AG04450 (cell line): ENCODE data around the gene SHC3. TPM values are rescaled to one million over a fixed set of nuclear protein-coding genes. Genes with fewer than 3 reads are reported as not detected.

Experiments used
- CTCF ChIA-PET: fragments of 300-600, 350-600 bp; formaldehyde crosslinking; extraction: SDS; loops from one replicate; lab custom pipeline; 2022; ENCODE audit warnings: antibody characterized with exemption, inconsistent platforms; lab: Charles Lee
- POLR2A ChIA-PET: fragments of 350-600 bp; formaldehyde crosslinking; extraction: SDS; loops from one replicate; lab custom pipeline; 2021; ENCODE audit warnings: antibody characterized with exemption, inconsistent platforms; lab: Yijun Ruan, JAX
- DNase-seq: peaks from one replicate; pipeline ENCODE4 v3.0.0-alpha.2; 2011; ENCODE audit warnings: low read depth, low spot score
- H3K27ac ChIP-seq: one replicate; pipeline ENCODE4 v1.5.1; 2012; ENCODE audit warnings: low read depth, low read length, control low read depth
- H3K27me3 ChIP-seq: one replicate; pipeline ENCODE4 v1.6.0; 2012; ENCODE audit warnings: low read length; ENCODE audit not compliant: control insufficient read depth, insufficient read depth
- H3K4me3 ChIP-seq: 2 replicates; pipeline ENCODE4 v1.5.1; 2011; ENCODE audit warnings: mild to moderate bottlenecking, low read depth, low read length, control low read depth
- H3K9me3 ChIP-seq: 2 replicates; pipeline ENCODE4 v1.5.1; 2012; ENCODE audit warnings: low read length; ENCODE audit not compliant: control insufficient read depth, insufficient read depth
- CTCF ChIP-seq: IDR thresholded peaks from 2 replicates; pipeline ENCODE4 v1.5.1; 2011; ENCODE audit warnings: low read depth, low read length, control low read depth, inconsistent platforms
- polyA plus RNA-seq: library from polyadenylated mRNA; depleted of rRNA; stranded (reverse); fragments of >200 nt; gene quantifications from 2 replicates; pipeline ENCODE4 v1.2.3, GENCODE V29; 2011

SHC3 gene
- polyA plus RNA-seq, 1 experiment, result 4.3 TPM

GRCh38 chr9:88966894-88967676, 211.5 kb downstream of the SHC3 start:
- no peak for TF ChIP-seq CTCF
- Histone ChIP-seq H3K4me3 (no peak overlapping the region), H3K27ac (no peak overlapping the region), H3K27me3 (peaks cover 11% of the 10 kb centered on the region), H3K9me3 (peaks cover 7% of the 10 kb centered on the region; the same call in 1 of the 2 replicates)
- CTCF ChIA-PET, result no interaction called here
- POLR2A ChIA-PET, result no interaction called here
- no peak for DNase-seq

DNA sequence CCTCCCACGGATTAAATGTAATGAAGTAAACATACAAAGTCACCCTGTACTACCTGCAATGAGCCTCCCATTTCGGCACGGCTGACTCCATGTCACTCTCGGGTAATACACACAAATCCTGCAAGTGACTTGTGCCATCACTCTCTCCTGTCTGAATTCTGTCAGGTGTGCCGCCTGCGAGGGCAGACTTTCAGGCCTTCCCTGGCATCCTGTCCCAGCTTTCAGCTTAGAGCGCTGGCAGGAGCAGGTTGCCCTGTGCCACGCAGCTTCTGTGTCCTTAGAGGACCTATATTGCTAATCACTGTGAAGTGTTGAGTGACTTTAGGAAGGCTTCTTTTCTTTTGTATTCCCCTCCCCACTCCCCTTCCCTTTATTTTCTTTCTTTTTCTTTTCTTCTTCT, 213.1 kb downstream of the SHC3 start:
- no peak overlapping the region for H3K4me3 ChIP-seq
- no peak overlapping the region for H3K27ac ChIP-seq
- ChIA-PET POLR2A (no interaction called here), CTCF (no interaction called here)
- DNase-seq, result no peak
- H3K27me3 ChIP-seq, result peaks cover 11% of the 10 kb centered on the region
- TF ChIP-seq CTCF, result no peak
- no peaks in the 10 kb centered on the region for H3K9me3 ChIP-seq

DNA sequence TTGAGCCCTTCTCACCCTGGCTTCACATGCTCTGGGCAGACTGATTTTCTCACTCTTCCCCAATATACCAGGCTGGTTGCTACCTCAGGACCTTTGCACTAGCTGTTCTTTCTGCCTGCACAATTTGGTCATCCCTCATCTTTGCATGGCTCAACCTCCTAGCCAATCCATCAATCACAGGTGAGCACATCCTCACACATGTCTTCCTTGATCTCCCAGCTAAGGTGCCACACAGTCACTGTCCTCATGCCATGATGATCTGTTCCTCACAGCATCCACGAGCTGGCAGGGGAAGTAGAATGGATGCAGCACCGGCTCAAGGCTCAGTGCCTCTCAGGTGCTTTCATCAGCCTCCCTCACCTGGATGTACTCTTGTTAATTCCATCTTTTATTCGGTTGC, 218.0 kb downstream of the SHC3 start:
- CTCF ChIA-PET, result no interaction called here
- DNase-seq, result no peak

DNA sequence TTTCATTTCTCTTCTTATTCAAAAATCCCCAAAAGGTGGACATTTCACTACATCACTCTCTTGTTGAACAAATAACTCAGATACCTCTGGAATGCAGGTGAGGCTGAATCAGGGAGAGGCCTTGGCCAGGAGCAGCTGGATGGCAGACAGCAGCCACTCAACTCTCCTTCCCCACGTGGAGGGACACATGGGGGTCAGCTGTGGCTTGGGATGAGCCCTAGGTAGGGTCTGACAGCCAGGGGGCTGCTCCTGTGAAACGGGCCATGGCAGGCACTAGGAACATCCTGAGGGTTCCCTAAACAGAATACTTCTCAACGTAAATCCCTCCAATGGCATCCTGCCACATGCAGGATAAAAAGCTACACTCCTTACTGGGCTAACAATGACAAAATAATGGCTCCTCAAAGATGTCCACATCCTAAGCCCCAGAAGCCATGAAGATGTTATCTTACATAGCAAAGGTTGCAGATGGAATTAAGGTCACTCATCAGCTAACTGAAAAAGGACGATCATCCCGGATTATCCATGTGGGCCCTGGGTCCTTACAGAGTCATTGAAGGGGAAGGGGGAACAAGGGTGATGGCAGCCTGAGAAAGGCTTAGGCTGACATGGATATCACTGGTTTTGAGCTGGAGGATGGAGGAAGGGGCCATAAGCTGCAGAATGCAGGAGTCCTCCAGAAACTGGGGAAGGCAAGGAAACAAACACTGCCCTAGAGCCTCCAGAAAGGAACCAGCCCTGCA, 218.7 kb downstream of the SHC3 start:
- CTCF ChIA-PET, result no interaction called here
- TF ChIP-seq CTCF, result no peak
- Histone ChIP-seq H3K27ac (no peak overlapping the region), H3K9me3 (no peaks in the 10 kb centered on the region), H3K27me3 (peaks cover 25% of the 10 kb centered on the region), H3K4me3 (no peak overlapping the region)
- no peak for DNase-seq
- POLR2A ChIA-PET, result no interaction called here

More for the DNA sequence above, 218.0 kb downstream of the SHC3 start:
- no peak for TF ChIP-seq CTCF
- POLR2A ChIA-PET, result no interaction called here
- Histone ChIP-seq H3K27ac (no peak overlapping the region), H3K9me3 (no peaks in the 10 kb centered on the region), H3K27me3 (peaks cover 19% of the 10 kb centered on the region), H3K4me3 (no peak overlapping the region)

DNA sequence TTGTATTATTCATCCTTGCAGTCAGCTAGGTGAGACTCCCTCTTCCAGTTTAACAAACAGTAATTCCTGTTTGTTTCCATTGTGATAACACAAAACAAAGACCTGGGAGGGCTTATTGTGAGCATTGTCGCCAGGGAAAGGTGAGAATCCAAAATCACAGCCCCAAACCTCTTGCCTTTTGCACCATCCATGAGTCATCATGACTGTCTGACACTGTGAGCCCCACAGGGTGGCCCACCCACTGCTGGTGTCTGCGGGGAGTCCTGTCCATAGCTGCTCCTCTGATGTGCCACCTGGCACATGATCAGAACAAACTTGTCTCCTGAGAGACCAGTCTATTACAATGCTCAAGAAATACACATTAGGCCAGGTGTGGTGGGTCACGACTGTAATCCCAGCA, 221.1 kb downstream of the SHC3 start:
- CTCF ChIA-PET, result no interaction called here
- no peak overlapping the region for H3K4me3 ChIP-seq

More for the DNA sequence above, 221.1 kb downstream of the SHC3 start:
- no peak for TF ChIP-seq CTCF
- peaks cover 27% of the 10 kb centered on the region for H3K27me3 ChIP-seq
- peaks cover 6% of the 10 kb centered on the region for H3K9me3 ChIP-seq
- POLR2A ChIA-PET, result no interaction called here
- no peak for DNase-seq
- no peak overlapping the region for H3K27ac ChIP-seq
